MCF 10A (cell line): Measurements from ENCODE around the gene MEIS2. TPM values are rescaled to one million over a fixed set of nuclear protein-coding genes. Genes with fewer than 3 reads are reported as not detected.

Source experiments
- BruUV-seq: library from RNA; stranded (reverse); fragments of 400-500 nt; replicated peaks from 2 replicates; lab custom pipeline; 2021; lab: Mats Ljungman, UMichigan
- CTCF ChIA-PET: fragments of 300-600 bp; sonication (Branson Sonifier 250); formaldehyde crosslinking; extraction: SDS; loops from one replicate; lab custom pipeline; 2021; ENCODE audit warnings: antibody characterized with exemption, inconsistent platforms; lab: Yijun Ruan, JAX
- POLR2A ChIA-PET: fragments of 300-600, 350-650 bp; sonication (Branson Sonifier 250); formaldehyde crosslinking; extraction: SDS; loops from one replicate; lab custom pipeline; 2020; ENCODE audit warnings: antibody characterized with exemption, inconsistent platforms; lab: Yijun Ruan, JAX
- DNase-seq: peaks from one replicate; pipeline ENCODE4 v3.0.0-alpha.2; 2018; ENCODE audit not compliant: unreplicated experiment
- H3K27ac Mint-ChIP-seq: one replicate; pipeline ENCODE4 v1.8.0; 2022; ENCODE audit warnings: mild to moderate bottlenecking, low read depth, mixed read lengths; ENCODE audit not compliant: unreplicated experiment
- H3K27me3 Mint-ChIP-seq: one replicate; pipeline ENCODE4 v1.8.0; 2022; ENCODE audit warnings: mixed read lengths; ENCODE audit not compliant: insufficient read depth, unreplicated experiment
- H3K36me3 Mint-ChIP-seq: one replicate; pipeline ENCODE4 v1.8.0; 2022; ENCODE audit warnings: mild to moderate bottlenecking, moderate library complexity, mixed read lengths; ENCODE audit not compliant: insufficient read depth, unreplicated experiment
- H3K4me1 Mint-ChIP-seq: one replicate; pipeline ENCODE4 v1.8.0; 2022; ENCODE audit warnings: mixed read lengths; ENCODE audit not compliant: insufficient read depth, unreplicated experiment
- H3K4me3 Mint-ChIP-seq: one replicate; pipeline ENCODE4 v1.8.0; 2022; ENCODE audit warnings: mild to moderate bottlenecking, moderate library complexity, mixed read lengths; ENCODE audit not compliant: unreplicated experiment
- H3K9me3 Mint-ChIP-seq: one replicate; pipeline ENCODE4 v1.8.0; 2022; ENCODE audit warnings: mixed read lengths; ENCODE audit not compliant: unreplicated experiment
- CTCF ChIP-seq: fragments of 200-600 bp; IDR thresholded peaks from one replicate; pipeline ENCODE4 v1.8.0; 2022; ENCODE audit warnings: antibody characterized with exemption, mild to moderate bottlenecking; ENCODE audit not compliant: unreplicated experiment
- intact Hi-C: fragments of 100-400 bp; cut with micrococcal nuclease; formaldehyde crosslinking; loops from 2 replicates; pipeline ENCODE4 v1.14.1; 2022
- total RNA-seq: library from RNA; stranded (reverse); gene quantifications from 2 replicates; pipeline ENCODE4 v1.2.3, GENCODE V29; 2022

The MEIS2 gene
- total RNA-seq, 1 experiment from 2014 or later = 6.9 TPM

GRCh38 chr15:36867436-36867835 lies 232.9 kb downstream of the MEIS2 start:
- no peak for DNase-seq
- intact Hi-C loops = no loop called here
- no peaks in the 10 kb centered on the region for H3K36me3 Mint-ChIP-seq
- TF ChIP-seq CTCF = no peak
- no TSS peak for BruUV-seq
- H3K4me1 Mint-ChIP-seq = no peaks in the 10 kb centered on the region
- ChIA-PET POLR2A (no interaction called here), CTCF (interaction anchor here (0.7 to 1.0 kb wide), 3 partner anchors 10 to 1387 kb away, joined by 3 to 4 read pairs (median 4); no protein-coding TSS in a partner anchor)
- peaks cover 24% of the 10 kb centered on the region for H3K27me3 Mint-ChIP-seq
- no peak overlapping the region for H3K27ac Mint-ChIP-seq
- no peaks in the 10 kb centered on the region for H3K9me3 Mint-ChIP-seq
- no peak overlapping the region for H3K4me3 Mint-ChIP-seq

DNA sequence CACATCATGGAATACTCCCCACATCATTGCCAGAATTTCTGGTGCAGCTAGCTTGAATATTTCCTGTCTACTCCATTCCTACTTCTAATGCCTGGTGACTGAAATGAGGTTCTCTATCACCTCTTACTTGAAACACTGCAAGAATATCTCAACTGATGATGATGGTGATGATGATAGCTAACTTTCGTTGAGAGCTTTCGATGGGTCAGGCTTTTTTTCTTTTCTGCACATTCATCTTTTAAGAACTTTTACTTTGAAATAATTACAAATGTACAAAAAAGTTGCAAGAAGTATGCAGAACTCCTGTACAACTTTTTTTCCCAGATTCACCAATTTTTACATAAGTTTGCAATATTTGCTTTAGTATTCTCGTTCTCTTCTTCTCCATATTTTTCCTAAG lies 233.5 kb downstream of the MEIS2 start:
- Mint-ChIP-seq H3K27me3 (peaks cover 24% of the 10 kb centered on the region), H3K4me3 (no peak overlapping the region), H3K27ac (no peak overlapping the region), H3K4me1 (no peaks in the 10 kb centered on the region), H3K36me3 (no peaks in the 10 kb centered on the region), H3K9me3 (no peaks in the 10 kb centered on the region)
- no peak for DNase-seq
- POLR2A ChIA-PET = no interaction called here
- BruUV-seq = no TSS peak
- intact Hi-C loops = no loop called here
- no peak for TF ChIP-seq CTCF
- CTCF ChIA-PET = interaction anchor here (0.9 kb wide), 1 partner anchor 11 kb away, joined by 3 read pairs; no protein-coding TSS in a partner anchor

- ChIA-PET CTCF (no interaction called here), POLR2A (no interaction called here)
- no peaks in the 10 kb centered on the region for H3K4me1 Mint-ChIP-seq
- intact Hi-C loops = no loop called here
- H3K27ac Mint-ChIP-seq = no peak overlapping the region
- no peak for TF ChIP-seq CTCF
- no peak overlapping the region for H3K4me3 Mint-ChIP-seq
- no peaks in the 10 kb centered on the region for H3K9me3 Mint-ChIP-seq
- no peak for DNase-seq
- H3K27me3 Mint-ChIP-seq = peaks cover 24% of the 10 kb centered on the region
- no peaks in the 10 kb centered on the region for H3K36me3 Mint-ChIP-seq
- no TSS peak for BruUV-seq
Observed at GRCh38 chr15:36863570-36863969, 236.8 kb downstream of the MEIS2 start.

DNA sequence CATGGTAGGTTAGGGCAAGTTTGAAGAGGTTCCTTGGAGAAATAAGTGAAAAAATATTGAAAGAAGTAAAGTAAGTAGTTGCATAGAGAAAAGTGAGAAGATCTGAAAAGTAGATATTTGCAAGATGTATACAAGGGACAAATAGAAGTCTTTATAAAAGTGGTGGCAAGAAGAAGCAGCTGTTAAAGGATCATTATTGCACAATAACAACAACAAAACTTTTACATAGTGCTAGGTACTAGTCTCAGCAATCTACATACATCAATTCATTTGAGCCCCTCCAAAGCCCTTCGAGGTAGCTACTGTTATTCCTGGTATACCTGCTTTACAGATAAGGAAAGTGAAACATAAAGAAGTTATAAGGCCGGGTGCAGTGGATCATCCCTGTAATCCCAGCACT lies 239.6 kb downstream of the MEIS2 start:
- no peak for DNase-seq
- H3K27me3 Mint-ChIP-seq = peaks cover 24% of the 10 kb centered on the region
- no peak overlapping the region for H3K4me3 Mint-ChIP-seq
- ChIA-PET POLR2A (no interaction called here), CTCF (interaction anchor here (0.8 to 1.0 kb wide), 2 partner anchors 10 to 274 kb away, joined by 4 read pairs; no protein-coding TSS in a partner anchor)
- no peaks in the 10 kb centered on the region for H3K4me1 Mint-ChIP-seq
- no peaks in the 10 kb centered on the region for H3K9me3 Mint-ChIP-seq
- no peaks in the 10 kb centered on the region for H3K36me3 Mint-ChIP-seq
- BruUV-seq = no TSS peak
- intact Hi-C loops = no loop called here
- no peak overlapping the region for H3K27ac Mint-ChIP-seq
- TF ChIP-seq CTCF = no peak
